GM12873 (cell line): ENCODE measurements around the gene DNAJC28.

Experiments
- TF ChIP-seq, protein P1 (sequence below): IDR thresholded peaks from 2 replicates; pipeline ENCODE4 v1.5.1; 2012; ENCODE audit warnings: low read depth, mild to moderate bottlenecking, moderate library complexity, low read length, control low read depth; ENCODE audit not compliant: insufficient read depth; ENCODE audit errors: missing control alignments

Gene DNAJC28

DNA sequence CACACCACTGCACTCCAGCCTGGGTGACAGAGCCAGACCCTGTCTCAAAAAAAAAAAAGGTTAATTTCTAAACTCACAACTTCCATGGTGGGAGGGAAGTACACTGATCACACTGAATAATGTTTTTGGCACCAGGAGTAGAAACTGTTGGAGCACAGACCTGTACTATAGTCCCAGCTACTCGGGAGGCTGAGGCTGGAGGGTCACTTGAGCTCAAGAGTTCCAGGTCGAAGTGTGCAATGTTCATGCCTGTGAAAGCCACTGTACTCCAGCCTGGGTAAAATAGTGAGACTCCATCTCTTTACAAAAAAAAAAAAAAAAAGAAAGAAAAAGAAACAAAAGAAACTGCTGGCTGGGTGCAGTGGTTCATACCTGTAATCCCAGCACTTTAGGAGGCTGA lies 47.0 kb downstream of the DNAJC28 start:
- TF ChIP-seq, protein P1, sequence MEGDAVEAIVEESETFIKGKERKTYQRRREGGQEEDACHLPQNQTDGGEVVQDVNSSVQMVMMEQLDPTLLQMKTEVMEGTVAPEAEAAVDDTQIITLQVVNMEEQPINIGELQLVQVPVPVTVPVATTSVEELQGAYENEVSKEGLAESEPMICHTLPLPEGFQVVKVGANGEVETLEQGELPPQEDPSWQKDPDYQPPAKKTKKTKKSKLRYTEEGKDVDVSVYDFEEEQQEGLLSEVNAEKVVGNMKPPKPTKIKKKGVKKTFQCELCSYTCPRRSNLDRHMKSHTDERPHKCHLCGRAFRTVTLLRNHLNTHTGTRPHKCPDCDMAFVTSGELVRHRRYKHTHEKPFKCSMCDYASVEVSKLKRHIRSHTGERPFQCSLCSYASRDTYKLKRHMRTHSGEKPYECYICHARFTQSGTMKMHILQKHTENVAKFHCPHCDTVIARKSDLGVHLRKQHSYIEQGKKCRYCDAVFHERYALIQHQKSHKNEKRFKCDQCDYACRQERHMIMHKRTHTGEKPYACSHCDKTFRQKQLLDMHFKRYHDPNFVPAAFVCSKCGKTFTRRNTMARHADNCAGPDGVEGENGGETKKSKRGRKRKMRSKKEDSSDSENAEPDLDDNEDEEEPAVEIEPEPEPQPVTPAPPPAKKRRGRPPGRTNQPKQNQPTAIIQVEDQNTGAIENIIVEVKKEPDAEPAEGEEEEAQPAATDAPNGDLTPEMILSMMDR: no peak

GRCh38 chr21:33443194-33443593 lies 48.3 kb downstream of the DNAJC28 start:
- TF ChIP-seq, protein P1: no peak

- TF ChIP-seq, protein P1: no peak
These were observed 49.7 kb downstream of the DNAJC28 start for GRCh38 chr21:33441489-33442477.
